Activated CD4-positive, alpha-beta T cell treated with anti-CD3 and anti-CD28 coated beads for 1 hour (primary cell): ENCODE data around the gene SPEN.
"Not testable (repeated sequence)": the region's sequence is repeated elsewhere in the genome, so short reads cannot be mapped to it uniquely, and the experiment has no call there.

ENCODE experiments used
- DNase-seq: peaks from one replicate; pipeline ENCODE4 v3.0.0-alpha.2; 2020

The SPEN gene

GRCh38 chr1:15858672-15859372 is 11.3 kb downstream of the SPEN start:
- DNase-seq: no peak

DNA sequence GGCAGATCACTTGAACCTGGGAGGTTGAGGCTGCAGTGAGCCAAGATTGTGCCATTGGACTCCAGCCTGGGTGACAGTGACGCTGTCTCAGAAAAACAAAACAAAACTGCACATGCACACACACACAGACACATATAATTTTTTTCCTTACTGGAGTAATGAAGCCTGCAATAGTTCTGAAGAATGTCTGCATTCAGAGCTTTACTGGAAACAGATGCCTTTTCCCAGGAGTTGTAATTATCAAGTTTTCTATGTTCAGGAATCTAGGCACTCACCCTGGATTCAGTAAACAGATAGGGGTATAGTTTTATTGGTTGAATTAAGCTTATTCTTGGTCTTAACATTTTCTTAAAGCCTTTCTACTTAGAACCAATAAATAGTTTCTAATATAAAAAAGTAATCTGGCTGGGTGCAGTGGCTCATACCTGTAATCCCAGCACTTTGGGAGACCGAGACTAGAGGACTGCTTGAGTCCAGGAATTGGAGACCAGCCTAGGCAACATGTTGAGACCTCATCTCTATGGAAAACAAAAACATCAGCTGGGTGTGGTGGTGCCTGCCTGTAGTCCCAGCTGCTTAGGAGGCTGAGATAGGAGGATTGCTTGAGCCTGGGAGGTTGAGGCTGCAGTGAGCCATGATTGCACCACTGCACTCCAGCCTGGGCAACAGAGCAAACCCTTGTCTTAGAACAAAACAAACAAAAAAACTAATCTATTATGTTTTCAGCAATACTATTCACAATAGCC is 15.8 kb downstream of the SPEN start:
- DNase-seq: no peak

- no peak for DNase-seq
These were observed 19.3 kb downstream of the SPEN start for GRCh38 chr1:15866721-15867201.

DNA sequence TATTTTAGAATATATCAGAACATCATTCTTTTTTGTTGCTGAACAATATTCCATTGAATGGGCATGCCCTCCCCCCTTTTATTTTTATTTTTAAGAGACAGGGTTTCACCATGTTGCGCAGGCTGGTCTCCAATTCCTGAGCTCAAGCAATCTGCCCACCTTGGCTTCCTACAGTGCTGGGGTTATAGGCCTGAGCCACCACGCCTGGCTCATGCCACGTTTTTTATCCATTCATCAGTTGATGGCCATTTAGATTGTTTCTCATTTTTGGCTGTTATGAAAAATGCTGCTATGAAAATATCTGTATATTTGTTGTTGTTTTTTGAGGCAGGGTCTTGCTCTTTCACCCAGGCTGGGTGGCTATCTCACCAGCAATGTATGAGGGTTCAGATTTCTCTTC is 19.8 kb downstream of the SPEN start:
- DNase-seq: no peak

DNA sequence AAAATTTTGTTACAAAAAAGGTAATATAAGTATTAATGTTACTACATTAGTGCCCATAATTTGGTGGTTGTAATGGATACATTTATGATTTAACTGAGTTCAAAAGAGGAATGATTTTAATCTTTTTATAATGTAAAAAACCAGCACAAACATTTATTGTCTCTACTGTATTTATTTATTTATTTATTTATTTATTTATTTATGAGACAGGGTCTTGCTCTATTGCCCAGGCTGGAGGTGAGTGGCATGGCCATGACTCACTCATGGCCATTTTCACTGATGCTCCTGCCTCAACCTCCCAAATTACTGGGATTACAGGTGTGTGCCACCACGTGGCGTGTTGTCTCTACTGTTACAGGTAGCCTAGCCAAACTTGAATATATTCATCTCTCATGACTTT is 21.9 kb downstream of the SPEN start:
- DNase-seq: no peak

DNA sequence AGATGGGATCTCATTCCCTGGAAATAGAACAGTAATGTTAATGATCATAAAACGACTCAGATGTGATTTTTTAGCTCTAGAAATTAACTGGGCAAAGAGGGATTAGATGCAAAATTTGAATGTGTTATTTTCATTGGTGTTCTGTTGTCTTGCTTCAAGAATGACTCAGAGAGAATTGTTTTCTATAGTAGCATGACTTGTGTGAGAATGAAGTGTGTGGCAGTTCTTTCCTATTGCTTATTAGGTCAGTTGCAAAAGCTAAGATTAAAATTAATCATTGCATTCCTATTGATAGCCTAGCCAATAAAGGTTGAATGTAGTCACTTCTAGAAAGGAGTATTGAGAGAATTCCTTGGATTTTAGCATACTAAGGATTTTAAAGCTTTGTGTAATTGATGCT is 22.9 kb downstream of the SPEN start:
- no peak for DNase-seq

DNA sequence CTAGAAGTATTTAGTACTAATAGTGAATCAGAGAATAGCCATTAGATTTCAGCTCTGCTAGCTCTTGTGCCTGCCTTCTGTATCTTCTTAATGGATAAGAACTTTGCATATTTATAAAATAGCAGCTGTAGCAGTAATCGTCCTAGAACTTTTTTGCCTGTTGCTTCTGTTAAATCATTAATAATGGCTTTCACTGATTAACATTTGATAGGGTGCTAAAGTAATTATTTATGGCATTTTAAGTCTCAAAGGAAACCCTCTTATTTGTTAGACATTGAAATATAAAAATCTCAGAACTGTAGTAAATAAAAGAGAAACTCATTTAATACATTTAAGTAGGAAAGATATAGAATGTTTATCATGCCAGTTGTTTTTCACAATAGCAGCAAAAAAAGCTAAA is 27.0 kb downstream of the SPEN start:
- no peak for DNase-seq

- no peak for DNase-seq
These were observed 29.0 kb downstream of the SPEN start for GRCh38 chr1:15876357-15877055.

DNA sequence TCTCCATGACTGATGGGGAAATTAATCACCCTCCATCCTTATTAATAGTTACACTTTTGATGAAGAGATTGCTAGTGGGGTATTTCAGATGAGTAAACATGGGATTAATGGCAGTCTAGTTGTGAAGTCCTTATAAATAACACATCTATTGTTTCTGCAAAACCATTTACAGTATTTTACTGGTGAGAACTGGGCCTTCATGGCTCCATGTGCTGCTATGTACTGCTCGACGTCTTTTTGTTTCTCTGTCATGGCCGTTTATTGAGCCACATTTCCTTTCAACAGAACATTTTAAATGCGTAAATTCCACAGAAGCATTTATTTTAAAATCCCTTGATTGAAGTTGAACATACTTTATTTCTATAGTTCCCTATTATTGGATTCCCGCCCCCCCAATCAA is 34.5 kb downstream of the SPEN start:
- no peak for DNase-seq

DNA sequence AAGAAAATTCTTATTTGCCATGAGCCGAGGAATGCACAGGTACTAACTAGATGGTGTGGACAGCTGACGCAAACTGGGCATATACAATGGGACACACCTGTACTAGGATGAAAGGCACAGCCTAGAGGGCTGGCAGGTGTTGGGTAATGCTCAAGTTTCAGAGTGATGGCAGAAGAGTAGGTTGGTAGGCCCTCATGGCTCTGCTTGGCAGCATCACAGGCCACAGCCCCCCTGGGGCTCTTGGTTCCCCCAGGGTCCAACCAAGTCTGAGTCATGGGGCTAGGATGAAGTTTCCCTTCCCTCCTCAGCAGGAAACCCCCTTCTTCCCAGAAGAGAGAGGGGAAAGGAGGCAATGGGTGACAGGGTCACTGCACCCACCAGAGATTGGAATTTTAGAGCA is 35.2 kb downstream of the SPEN start:
- no peak for DNase-seq

- no peak for DNase-seq
These were observed 35.8 kb downstream of the SPEN start for GRCh38 chr1:15883326-15883725.

GRCh38 chr1:15884477-15884876 is 37.0 kb downstream of the SPEN start:
- no peak for DNase-seq

- no peak for DNase-seq
These were observed 37.8 kb downstream of the SPEN start for GRCh38 chr1:15885269-15885668.

DNA sequence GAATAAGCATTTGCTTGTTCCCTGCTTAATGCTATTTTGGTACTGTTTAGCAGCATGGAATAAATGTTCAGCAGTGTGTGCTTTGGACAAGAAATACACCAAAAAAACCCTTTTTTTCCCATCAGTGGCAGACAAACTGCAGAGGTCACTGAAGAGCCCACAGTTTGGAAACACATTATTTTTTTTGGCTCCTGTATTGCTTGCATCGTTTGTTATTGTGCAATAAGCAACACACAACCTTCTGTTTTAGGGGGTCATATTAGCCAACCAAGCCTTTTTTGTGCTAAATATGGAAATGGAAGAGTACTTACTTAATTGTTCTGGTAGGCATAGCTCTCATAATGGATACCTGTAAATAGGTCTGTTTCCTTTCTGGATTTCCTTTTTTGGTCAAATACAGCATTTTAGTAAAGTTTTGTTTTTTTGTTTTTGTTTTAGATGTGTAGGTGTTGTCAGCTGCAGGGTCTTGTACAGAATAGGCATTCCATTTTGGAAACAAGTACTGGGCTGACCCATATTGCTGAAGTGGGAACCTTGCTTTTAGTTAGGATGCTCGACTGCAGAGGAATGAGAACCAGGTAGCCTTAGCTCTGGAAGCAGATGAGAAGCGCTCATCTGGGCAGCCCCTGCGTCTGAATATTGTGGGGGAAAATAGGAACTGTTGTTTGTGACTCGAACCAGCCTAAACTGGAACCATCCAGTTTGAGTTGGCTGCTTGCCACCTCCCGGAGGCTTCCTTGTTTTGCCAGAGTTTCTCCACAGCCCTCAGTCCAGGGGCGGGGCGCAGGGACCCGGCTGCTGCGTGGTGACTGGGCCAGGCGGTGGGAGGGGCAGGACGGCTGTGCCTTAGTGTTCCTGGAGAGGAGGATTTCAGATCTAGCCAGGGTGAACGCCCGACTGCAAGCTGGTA is 38.4 kb downstream of the SPEN start:
- DNase-seq: no peak

GRCh38 chr1:15886611-15887167 is 39.2 kb downstream of the SPEN start:
- no peak for DNase-seq

GRCh38 chr1:15892857-15893599 is 45.5 kb downstream of the SPEN start:
- not testable (repeated sequence) for DNase-seq

DNA sequence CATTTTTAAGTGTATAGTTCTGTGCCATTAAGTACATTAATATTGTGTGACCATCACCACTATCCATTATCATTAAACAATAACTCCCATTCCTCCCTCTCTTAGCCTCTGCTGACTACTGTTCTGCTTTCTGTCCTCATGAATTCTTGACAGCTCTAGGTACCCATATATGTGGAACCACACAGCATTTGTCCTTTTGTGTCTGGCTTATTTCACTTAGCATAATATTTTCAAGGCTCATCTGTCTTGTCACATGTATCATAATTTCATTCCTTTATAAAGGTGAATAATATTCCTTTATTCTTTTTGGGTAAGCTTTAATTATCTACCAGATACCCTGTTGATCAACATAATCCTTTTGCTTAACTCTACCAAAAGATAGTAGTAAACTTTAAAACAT is 47.7 kb downstream of the SPEN start:
- no peak for DNase-seq

DNA sequence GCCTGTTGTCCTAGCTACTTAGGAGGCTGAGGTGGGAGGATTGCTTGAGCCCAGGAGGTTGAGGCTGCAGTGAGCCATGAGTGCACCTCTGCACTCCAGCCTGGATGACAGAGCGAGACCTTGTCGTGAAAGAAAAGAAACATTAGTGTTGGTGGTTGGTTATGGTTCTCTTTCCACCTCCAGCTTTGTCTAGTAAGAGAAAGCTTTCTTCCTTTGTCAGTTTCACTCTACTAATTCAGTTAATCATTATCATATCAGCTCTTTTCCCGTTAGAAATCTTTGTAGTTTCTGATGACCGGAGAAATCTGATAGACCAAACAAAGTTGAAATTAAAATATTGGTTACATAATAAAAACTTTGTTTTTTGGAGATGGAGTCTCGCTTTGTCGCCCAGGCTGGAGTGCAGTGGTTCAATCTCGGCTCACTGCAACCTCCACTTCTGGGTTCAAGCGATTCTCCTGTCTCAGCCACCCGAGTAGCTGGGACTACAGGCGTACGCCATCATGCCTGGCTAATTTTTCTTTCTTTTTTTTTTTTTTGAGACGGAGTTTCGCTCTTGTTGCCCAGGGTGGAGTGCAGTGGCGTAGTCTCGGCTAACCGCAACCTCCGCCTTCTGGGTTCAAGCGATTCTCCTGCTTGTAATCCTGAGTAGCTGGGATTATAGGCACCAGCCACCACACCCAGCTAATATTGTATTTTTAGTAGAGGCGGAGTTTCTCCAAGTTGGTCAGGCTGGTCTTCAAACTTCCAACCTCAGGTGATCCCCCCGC is 49.5 kb downstream of the SPEN start:
- DNase-seq: not testable (repeated sequence)

GRCh38 chr1:15899266-15899665 is 51.8 kb downstream of the SPEN start:
- no peak for DNase-seq

DNA sequence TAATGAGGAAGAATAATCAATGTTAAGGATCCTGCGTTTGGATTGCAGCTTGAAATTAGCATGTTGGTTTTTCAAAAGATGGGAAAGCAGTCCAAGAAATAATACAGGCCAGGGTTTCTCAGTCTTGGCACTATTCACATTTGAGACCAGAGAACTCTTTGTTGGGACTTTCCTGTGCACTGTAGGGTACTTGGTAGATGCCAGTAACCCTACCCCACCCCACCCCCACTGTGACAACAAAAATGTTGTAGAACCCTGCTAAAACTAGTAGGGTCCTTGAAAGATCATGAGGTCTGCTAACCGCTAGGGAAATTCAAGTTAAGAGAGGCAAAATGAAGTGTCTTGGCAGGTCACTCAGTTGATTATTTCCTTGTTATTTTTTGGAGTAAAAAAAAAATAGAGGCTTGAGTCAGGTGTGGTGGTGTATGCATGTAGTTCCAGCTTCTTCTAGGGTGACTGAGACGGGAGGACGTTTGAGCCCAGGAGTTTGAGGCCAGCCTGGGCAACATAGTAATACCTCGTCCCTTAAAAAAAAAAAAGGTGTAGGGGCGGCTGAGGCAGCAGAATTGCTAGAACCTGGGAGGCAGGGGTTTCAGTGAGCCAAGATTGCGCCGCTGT is 53.3 kb downstream of the SPEN start:
- DNase-seq: no peak
